SK-N-SH (cell line): ENCODE data around the gene SEPTIN7. TPM values are rescaled to one million over a fixed set of nuclear protein-coding genes. Genes with fewer than 3 reads are reported as not detected.

ENCODE experiments used
- CTCF ChIA-PET: fragments of 300-600, 350-600 bp; formaldehyde crosslinking; extraction: SDS; loops from one replicate; lab custom pipeline; 2021; lab: Yijun Ruan, JAX
- POLR2A ChIA-PET: fragments of 350-600 bp; sonication (Branson Sonifier 250); formaldehyde crosslinking; extraction: SDS; loops from one replicate; lab custom pipeline; 2020; ENCODE audit warnings: antibody characterized with exemption, inconsistent platforms; lab: Yijun Ruan, JAX
- DNase-seq: peaks from one replicate; pipeline ENCODE4 v3.0.0; 2012
- H2AFZ ChIP-seq: fragments of 200-600 bp; sonication (generic); 2 replicates; pipeline ENCODE4 v1.8.1; 2016; ENCODE audit warnings: antibody characterized with exemption, mild to moderate bottlenecking, low read depth
- H3F3A ChIP-seq: fragments of 200-600 bp; sonication (generic); replicated peaks from 2 replicates; pipeline ENCODE3; 2016; ENCODE audit warnings: antibody characterized with exemption, mild to moderate bottlenecking; ENCODE audit not compliant: insufficient read depth
- H3K27ac ChIP-seq, 2 experiments: fragments of 200-500 bp in 1 of 2; fragments of 200-600 bp in 1 of 2; sonication (Bioruptor generic) in 1 of 2; sonication (generic), shearing (Covaris generic) in 1 of 2; 2 replicates each; pipeline versions ENCODE4 v1.5.1 to v1.6.1; 2014 to 2016; ENCODE audit warnings: low read depth in 2 of 2, inconsistent platforms in 1 of 2, low read length in 1 of 2, mild to moderate bottlenecking in 1 of 2, mixed read lengths in 1 of 2
- H3K27me3 ChIP-seq: fragments of 200-600 bp; sonication (generic), shearing (Covaris generic); 2 replicates; pipeline ENCODE4 v1.6.1; 2016; ENCODE audit warnings: mixed run types; ENCODE audit not compliant: insufficient read depth
- H3K36me3 ChIP-seq, 2 experiments: fragments of 200-500 bp in 1 of 2; fragments of 200-600 bp in 1 of 2; sonication (Bioruptor generic) in 1 of 2; sonication (generic) in 1 of 2; replicated peaks in 1 of 2; 2 replicates each; pipeline versions ENCODE3 to v1.5.1; 2014 to 2016; ENCODE audit warnings: low read length in 1 of 2, mild to moderate bottlenecking in 1 of 2; ENCODE audit not compliant: insufficient read depth in 2 of 2, control insufficient read depth in 1 of 2
- H3K4me1 ChIP-seq, 2 experiments: fragments of 200-500 bp in 1 of 2; fragments of 200-600 bp in 1 of 2; sonication (Bioruptor generic) in 1 of 2; sonication (generic), shearing (Covaris generic) in 1 of 2; 2 replicates each; pipeline versions ENCODE4 v1.5.1 to v1.6.1; 2014 to 2016; ENCODE audit warnings: low read depth in 1 of 2, low read length in 1 of 2, mixed run types in 1 of 2; ENCODE audit not compliant: insufficient read depth in 2 of 2, control insufficient read depth in 1 of 2
- H3K4me2 ChIP-seq: fragments of 200-600 bp; sonication (generic), shearing (Covaris generic); 2 replicates; pipeline ENCODE4 v1.6.1; 2017; ENCODE audit warnings: mixed run types
- H3K4me3 ChIP-seq, 2 experiments: fragments of 200-500 bp in 1 of 2; fragments of 200-600 bp in 1 of 2; sonication (Bioruptor generic) in 1 of 2; sonication (generic), shearing (Covaris generic) in 1 of 2; 2 replicates each; pipeline versions ENCODE4 v1.5.1 to v1.8.1; 2014 to 2016; ENCODE audit warnings: low read depth in 2 of 2, inconsistent platforms in 1 of 2, low read length in 1 of 2, mild to moderate bottlenecking in 1 of 2, mixed read lengths in 1 of 2, moderate library complexity in 1 of 2
- H3K79me2 ChIP-seq: fragments of 200-600 bp; sonication (generic); 2 replicates; pipeline ENCODE4 v1.8.1; 2017; ENCODE audit warnings: mild to moderate bottlenecking; ENCODE audit not compliant: insufficient read depth
- H3K9ac ChIP-seq: fragments of 200-600 bp; sonication (generic); 2 replicates; pipeline ENCODE4 v1.6.1; 2017; ENCODE audit warnings: mixed run types
- H3K9me2 ChIP-seq: fragments of 200-600 bp; sonication (generic); 2 replicates; pipeline ENCODE4 v1.6.1; 2017; ENCODE audit warnings: mixed run types
- H3K9me3 ChIP-seq: fragments of 200-600 bp; sonication (generic); 2 replicates; pipeline ENCODE4 v1.6.1; 2017; ENCODE audit warnings: mixed run types, mild to moderate bottlenecking, moderate library complexity
- H4K20me1 ChIP-seq: fragments of 200-600 bp; sonication (generic); 2 replicates; pipeline ENCODE4 v1.6.1; 2017; ENCODE audit warnings: mild to moderate bottlenecking, mixed run types; ENCODE audit not compliant: insufficient read depth
- CTCF ChIP-seq: fragments of 200-600 bp; sonication (generic); IDR thresholded peaks from 2 replicates; pipeline ENCODE4 v1.6.1; 2017; ENCODE audit warnings: antibody characterized with exemption, mild to moderate bottlenecking, moderate library complexity
- ELF1 ChIP-seq: IDR thresholded peaks from 2 replicates; pipeline ENCODE4 v1.4.0; 2012
- EP300 ChIP-seq, 2 experiments: IDR thresholded peaks; 2 replicates each; pipeline versions ENCODE4 v1.4.0 to v1.6.1; 2012; ENCODE audit warnings: borderline replicate concordance in 1 of 2, low read depth in 1 of 2, low read length in 1 of 2
- FOXM1 ChIP-seq: IDR thresholded peaks from 2 replicates; pipeline ENCODE4 v1.4.0; 2012; ENCODE audit warnings: low read depth, mild to moderate bottlenecking
- MAX ChIP-seq: IDR thresholded peaks from 2 replicates; pipeline ENCODE4 v1.4.0; 2012; ENCODE audit warnings: low read depth
- MEF2A ChIP-seq: IDR thresholded peaks from 2 replicates; pipeline ENCODE4 v1.4.0; 2012; ENCODE audit warnings: low read depth, borderline replicate concordance
- PBX3 ChIP-seq: IDR thresholded peaks from 2 replicates; pipeline ENCODE4; 2012
- RCOR1 ChIP-seq: fragments of 150-350 bp; IDR thresholded peaks from 2 replicates; pipeline ENCODE4 v1.6.1; 2017; ENCODE audit warnings: antibody characterized with exemption, low read length
- RFX5 ChIP-seq: IDR thresholded peaks from 2 replicates; pipeline ENCODE4 v1.6.1; 2012; ENCODE audit warnings: mild to moderate bottlenecking, improper control_type of control experiment, low read length
- SIN3A ChIP-seq: IDR thresholded peaks from 2 replicates; pipeline ENCODE4 v1.6.1; 2012; ENCODE audit warnings: low read depth, mild to moderate bottlenecking, low read length, moderate library complexity, borderline replicate concordance
- SMC3 ChIP-seq: IDR thresholded peaks from 2 replicates; pipeline ENCODE4 v1.6.1; 2012; ENCODE audit warnings: low read depth, low read length, improper control_type of control experiment
- TCF12 ChIP-seq: IDR thresholded peaks from 2 replicates; pipeline ENCODE4 v1.4.0; 2012
- TEAD4 ChIP-seq: IDR thresholded peaks from 2 replicates; pipeline ENCODE4 v1.4.0; 2012; ENCODE audit warnings: mild to moderate bottlenecking, borderline replicate concordance; ENCODE audit not compliant: insufficient read depth
- USF1 ChIP-seq: IDR thresholded peaks from 2 replicates; pipeline ENCODE4 v1.4.0; 2012; ENCODE audit warnings: low read depth, borderline replicate concordance
- ZBTB33 ChIP-seq: IDR thresholded peaks from 2 replicates; pipeline ENCODE4 v1.4.0; 2012; ENCODE audit warnings: low read depth, borderline replicate concordance
- WGBS: methylation state at CpG from one replicate; pipeline ENCODE4 v1.1.6; 2017; ENCODE audit warnings: low lambda C conversion rate; 5-methylcytosine and 5-hydroxymethylcytosine counted together
- polyA plus RNA-seq, 3 experiments: library from polyadenylated mRNA; depleted of rRNA; stranded (reverse); fragments of >200 nt; gene quantifications; 2 replicates each; pipeline ENCODE4 v1.2.3, GENCODE V29; 2012
- TF ChIP-seq, protein P1 (sequence below): fragments of 150-350 bp; IDR thresholded peaks from 2 replicates; pipeline ENCODE4 v1.6.1; 2017; ENCODE audit warnings: antibody characterized with exemption, low read length, low read depth, borderline replicate concordance
- TF ChIP-seq, protein P2 (sequence below): fragments of 150-350 bp; IDR thresholded peaks from 2 replicates; pipeline ENCODE4 v1.6.1; 2016; ENCODE audit warnings: mild to moderate bottlenecking, low read depth, low read length

SEPTIN7 gene
- polyA plus RNA-seq, 1 of the 3 experiments (the other 2 are of a cell fraction) = 119 TPM

GRCh38 chr7:35800718-35801391 is at the start of gene SEPTIN7 (continued):
- TF ChIP-seq TCF12 (peak; percentile 39; the same call in 1 of the 2 replicates), ELF1 (peak; percentile 94)

DNA sequence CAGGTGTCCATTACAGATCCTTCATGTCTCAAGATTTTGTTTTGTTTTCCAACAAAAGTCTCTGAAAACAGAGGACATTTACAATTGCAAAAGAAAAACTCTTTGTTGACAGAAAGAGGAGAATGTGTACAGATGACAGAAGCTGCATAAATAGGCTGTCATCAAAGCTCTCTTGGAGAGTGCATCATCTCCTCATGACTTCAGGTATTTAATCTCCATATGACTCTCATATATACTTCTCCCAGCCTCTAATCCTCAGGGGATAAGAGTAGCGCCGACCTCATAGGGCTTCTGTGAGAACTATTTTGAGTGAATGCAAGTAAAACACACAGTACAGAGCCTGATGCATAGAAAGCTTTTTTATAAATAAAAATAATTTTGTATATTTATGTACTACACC is 48.1 kb upstream of the SEPTIN7 start:
- Histone ChIP-seq H3K79me2 (no peaks in the 10 kb centered on the region), H4K20me1 (no peaks in the 10 kb centered on the region), H3K9ac (no peak overlapping the region), H3K9me2 (no peaks in the 10 kb centered on the region), H2AFZ (peak overlapping the region; percentile 23), H3F3A (peaks cover 25% of the 10 kb centered on the region), H3K27ac (peak overlapping the region; percentile 78 to 96), H3K4me3 (no peak overlapping the region), H3K9me3 (no peaks in the 10 kb centered on the region), H3K4me1 (peaks cover 29 to 51% of the 10 kb centered on the region in 2 experiments; a peak in 3 of 4 replicates), H3K36me3 (no peaks in the 10 kb centered on the region), H3K4me2 (peak overlapping the region; percentile 24), H3K27me3 (no peaks in the 10 kb centered on the region)
- POLR2A ChIA-PET = no interaction called here
- CTCF ChIA-PET = no interaction called here
- 98% methylated on average over 2 of the region's 2 CpGs for WGBS
- TF ChIP-seq, protein P1, sequence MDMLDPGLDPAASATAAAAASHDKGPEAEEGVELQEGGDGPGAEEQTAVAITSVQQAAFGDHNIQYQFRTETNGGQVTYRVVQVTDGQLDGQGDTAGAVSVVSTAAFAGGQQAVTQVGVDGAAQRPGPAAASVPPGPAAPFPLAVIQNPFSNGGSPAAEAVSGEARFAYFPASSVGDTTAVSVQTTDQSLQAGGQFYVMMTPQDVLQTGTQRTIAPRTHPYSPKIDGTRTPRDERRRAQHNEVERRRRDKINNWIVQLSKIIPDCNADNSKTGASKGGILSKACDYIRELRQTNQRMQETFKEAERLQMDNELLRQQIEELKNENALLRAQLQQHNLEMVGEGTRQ = no peak
- TF ChIP-seq SIN3A (no peak), PBX3 (no peak), SMC3 (no peak), ELF1 (no peak), RFX5 (no peak), RCOR1 (no peak), ZBTB33 (no peak), FOXM1 (no peak), TEAD4 (no peak), MAX (no peak), CTCF (no peak), TCF12 (no peak), EP300 (IDR thresholded peaks at IDR 0.05; ENCODE audit: borderline replicate concordance in 1 of 2, low read depth in 1 of 2, low read length in 1 of 2) (no peak), USF1 (no peak), MEF2A (no peak)
- TF ChIP-seq, protein P2, sequence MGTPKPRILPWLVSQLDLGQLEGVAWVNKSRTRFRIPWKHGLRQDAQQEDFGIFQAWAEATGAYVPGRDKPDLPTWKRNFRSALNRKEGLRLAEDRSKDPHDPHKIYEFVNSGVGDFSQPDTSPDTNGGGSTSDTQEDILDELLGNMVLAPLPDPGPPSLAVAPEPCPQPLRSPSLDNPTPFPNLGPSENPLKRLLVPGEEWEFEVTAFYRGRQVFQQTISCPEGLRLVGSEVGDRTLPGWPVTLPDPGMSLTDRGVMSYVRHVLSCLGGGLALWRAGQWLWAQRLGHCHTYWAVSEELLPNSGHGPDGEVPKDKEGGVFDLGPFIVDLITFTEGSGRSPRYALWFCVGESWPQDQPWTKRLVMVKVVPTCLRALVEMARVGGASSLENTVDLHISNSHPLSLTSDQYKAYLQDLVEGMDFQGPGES = no peak
- DNase-seq = no peak
